ENCODE results near the gene COX7B2. TPM values are rescaled to one million over a fixed set of nuclear protein-coding genes. Genes with fewer than 3 reads are reported as not detected.

COX7B2 gene, protein sequence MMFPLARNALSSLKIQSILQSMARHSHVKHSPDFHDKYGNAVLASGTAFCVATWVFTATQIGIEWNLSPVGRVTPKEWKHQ
- not detected for total RNA-seq
- polyA plus RNA-seq = not detected
- long read RNA-seq, donor 1 = 0 reads
- long read RNA-seq, donor 2 = 0 reads
- long read RNA-seq, donor 3 = 0 reads

DNA sequence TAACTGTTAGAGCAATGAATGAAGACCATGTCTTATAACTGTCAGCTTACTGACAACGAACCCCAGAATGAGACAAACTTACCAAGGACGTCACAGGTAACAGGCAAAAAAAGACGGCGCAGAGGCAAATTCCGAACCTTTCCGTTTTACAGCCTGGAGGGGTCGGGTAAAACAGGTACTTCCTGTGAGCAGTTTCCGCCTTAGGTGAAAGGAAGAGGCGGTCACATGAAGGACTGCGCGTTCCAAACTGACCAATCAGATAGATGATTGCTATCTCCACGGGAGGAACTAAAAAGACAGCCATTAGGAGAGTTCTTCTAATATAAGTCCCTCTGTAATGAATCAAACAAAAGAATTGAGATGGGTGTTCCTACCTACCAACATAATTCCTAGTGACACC is at the start of gene COX7B2:
TSS of gene COX7B2 (minus strand) at position 168 of the 400 bp plus-strand sequence. CDS start 174,053 bp downstream, outside the sequence.
- H3K4me3 ChIP-seq = no peak within 1 kb of the TSS
- 86 to 89% methylated on average over 12 of the region's 12 CpGs for WGBS, 2 donors
- ATAC-seq (no peak), DNase-seq (no peak)
- intact Hi-C loops (cut with DNase I) = no loop called here
- H3K9me3 ChIP-seq = peaks cover 0 to 5% (median 0%) of the 10 kb centered on the region in 11 donors
- no peaks in the 10 kb centered on the region for H3K36me3 ChIP-seq
- TF ChIP-seq, protein P1, sequence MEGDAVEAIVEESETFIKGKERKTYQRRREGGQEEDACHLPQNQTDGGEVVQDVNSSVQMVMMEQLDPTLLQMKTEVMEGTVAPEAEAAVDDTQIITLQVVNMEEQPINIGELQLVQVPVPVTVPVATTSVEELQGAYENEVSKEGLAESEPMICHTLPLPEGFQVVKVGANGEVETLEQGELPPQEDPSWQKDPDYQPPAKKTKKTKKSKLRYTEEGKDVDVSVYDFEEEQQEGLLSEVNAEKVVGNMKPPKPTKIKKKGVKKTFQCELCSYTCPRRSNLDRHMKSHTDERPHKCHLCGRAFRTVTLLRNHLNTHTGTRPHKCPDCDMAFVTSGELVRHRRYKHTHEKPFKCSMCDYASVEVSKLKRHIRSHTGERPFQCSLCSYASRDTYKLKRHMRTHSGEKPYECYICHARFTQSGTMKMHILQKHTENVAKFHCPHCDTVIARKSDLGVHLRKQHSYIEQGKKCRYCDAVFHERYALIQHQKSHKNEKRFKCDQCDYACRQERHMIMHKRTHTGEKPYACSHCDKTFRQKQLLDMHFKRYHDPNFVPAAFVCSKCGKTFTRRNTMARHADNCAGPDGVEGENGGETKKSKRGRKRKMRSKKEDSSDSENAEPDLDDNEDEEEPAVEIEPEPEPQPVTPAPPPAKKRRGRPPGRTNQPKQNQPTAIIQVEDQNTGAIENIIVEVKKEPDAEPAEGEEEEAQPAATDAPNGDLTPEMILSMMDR (IDR thresholded peaks at IDR 0.05) = no peak
- H3K27me3 ChIP-seq = no peaks in the 10 kb centered on the region
- no peak within 1 kb of the TSS for H3K27ac ChIP-seq
- no peaks in the 10 kb centered on the region for H3K4me1 ChIP-seq

DNA sequence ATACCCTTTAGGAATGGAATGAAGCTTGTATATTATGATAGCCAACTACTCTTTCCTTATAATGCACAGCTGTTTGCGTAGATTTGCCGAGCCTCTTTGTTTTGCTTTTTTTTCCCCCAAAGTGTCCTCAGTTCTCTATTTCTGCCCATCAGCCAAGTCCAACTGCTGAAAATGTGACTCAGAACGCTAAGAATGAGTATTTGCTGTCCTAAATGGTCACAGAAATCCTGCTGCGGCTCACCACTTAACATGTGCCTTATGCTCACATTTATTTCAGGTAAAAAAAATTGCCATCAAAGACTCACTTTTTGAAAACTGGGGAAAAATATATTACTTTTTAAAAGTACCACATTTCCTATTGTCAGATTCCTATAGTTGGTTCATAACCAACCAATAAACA is 47.4 kb upstream of the COX7B2 start:
- intact Hi-C loops (cut with DNase I) = no loop called here
- Histone ChIP-seq H3K4me3 (no peak overlapping the region), H3K27ac (no peak overlapping the region), H3K9me3 (no peaks in the 10 kb centered on the region), H3K4me1 (peaks cover 0 to 8% (median 0%) of the 10 kb centered on the region in 9 donors), H3K36me3 (no peaks in the 10 kb centered on the region), H3K27me3 (no peaks in the 10 kb centered on the region)
- TF ChIP-seq, protein P1 (IDR thresholded peaks at IDR 0.05) = no peak
- ATAC-seq (no peak), DNase-seq (no peak)
- 62 to 68% methylated on average over 4 of the region's 4 CpGs for WGBS, 2 donors

DNA sequence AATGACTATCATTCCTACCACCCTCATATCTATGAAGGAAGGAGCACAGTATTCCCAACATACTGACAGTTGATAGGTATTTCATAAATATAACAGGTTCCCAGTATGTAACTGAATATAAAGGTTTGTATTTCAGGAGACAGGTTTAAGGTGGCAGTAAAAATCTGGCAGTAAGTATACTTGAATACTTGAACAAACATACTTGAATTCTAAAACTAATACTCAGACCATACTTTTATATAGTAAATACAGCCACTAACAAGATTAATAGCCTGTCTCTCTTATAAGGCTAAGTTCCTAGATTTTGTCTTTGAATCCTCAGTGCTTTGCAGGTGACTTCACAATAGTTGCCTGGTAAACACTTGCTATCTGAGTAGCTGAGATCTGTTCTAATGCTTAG is 46.6 kb upstream of the COX7B2 start:
- ATAC-seq (no peak), DNase-seq (no peak)
- TF ChIP-seq, protein P1 (IDR thresholded peaks at IDR 0.05) = no peak
- no peak overlapping the region for H3K27ac ChIP-seq
- H3K27me3 ChIP-seq = no peaks in the 10 kb centered on the region
- intact Hi-C loops (cut with DNase I) = no loop called here
- H3K4me1 ChIP-seq = peaks cover 0 to 17% (median 0%) of the 10 kb centered on the region in 9 donors
- H3K9me3 ChIP-seq = no peaks in the 10 kb centered on the region
- no peak overlapping the region for H3K4me3 ChIP-seq
- H3K36me3 ChIP-seq = no peaks in the 10 kb centered on the region

DNA sequence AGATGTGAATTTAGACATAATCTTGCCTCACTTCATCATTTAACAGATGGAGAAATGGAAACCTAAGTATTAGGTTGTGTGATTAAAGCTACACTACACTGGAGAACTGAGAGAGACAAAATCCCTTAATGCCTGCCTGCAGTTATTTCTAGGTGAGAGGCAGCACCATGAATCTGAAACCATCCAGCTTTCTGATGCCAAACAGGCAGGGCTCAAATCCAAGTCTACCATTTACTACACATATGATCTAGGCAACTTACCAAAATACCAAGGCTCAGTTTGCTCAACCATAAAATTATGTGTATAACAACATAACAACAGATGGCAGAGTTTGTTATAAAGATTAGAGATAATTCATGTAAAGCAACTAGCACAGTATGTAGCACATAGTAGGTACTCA is 45.6 kb upstream of the COX7B2 start:
- Histone ChIP-seq H3K4me3 (no peak overlapping the region), H3K27ac (no peak overlapping the region), H3K27me3 (no peaks in the 10 kb centered on the region), H3K36me3 (no peaks in the 10 kb centered on the region), H3K4me1 (peaks cover 0 to 26% (median 0%) of the 10 kb centered on the region in 9 donors), H3K9me3 (no peaks in the 10 kb centered on the region)
- DNase-seq (no peak), ATAC-seq (peak in 2 of 8 donors; percentile 25 to 37)
- TF ChIP-seq, protein P1 (IDR thresholded peaks at IDR 0.05) = no peak
- intact Hi-C loops (cut with DNase I) = loop anchor here in 2 of 10 donors (1.0 to 5.0 kb wide), 2 partner anchors 27 to 38 kb away; partner anchors contain the start of gene GABRA4 (in 1 of the 2)

Measured in heart right ventricle (tissue), 16 donors.